Stomach (tissue), 9 donors: Measurements from ENCODE around the gene VAV3. TPM values are rescaled to one million over a fixed set of nuclear protein-coding genes. Genes with fewer than 3 reads are reported as not detected.

Experiments used
- DNase-seq, 2 donors: peaks; one replicate each; pipeline versions ENCODE4 v3.0.0 to v3.0.0-alpha.2; 2013 to 2019
- H3K27ac ChIP-seq, 5 donors: fragments of 200-600 bp in 4 of 5; sonication (generic) in 4 of 5; one replicate each; pipeline ENCODE4 v1.5.1; 2013 to 2019; ENCODE audit warnings: mild to moderate bottlenecking in 1 of 5, moderate library complexity in 1 of 5
- H3K27me3 ChIP-seq, 3 donors: fragments of 200-600 bp; sonication (generic); one replicate each; pipeline ENCODE4 v1.5.1; 2017 to 2019; ENCODE audit warnings: mixed run types in 1 of 3
- H3K36me3 ChIP-seq, 4 donors: fragments of 200-600 bp; sonication (generic); 1 replicate in 3 of 4; 2 replicates in 1 of 4; pipeline ENCODE4 v1.5.1; 2016 to 2019
- H3K4me1 ChIP-seq, 4 donors: fragments of 200-600 bp; sonication (generic); one replicate each; pipeline ENCODE4 v1.5.1; 2016 to 2019
- H3K4me3 ChIP-seq, 4 donors: fragments of 200-600 bp; sonication (generic) in 3 of 4; one replicate each; pipeline ENCODE4 v1.5.1; 2016 to 2019; ENCODE audit warnings: mild to moderate bottlenecking in 1 of 4
- H3K9me3 ChIP-seq, 4 donors: fragments of 200-600 bp; sonication (generic); one replicate each; pipeline ENCODE4 v1.5.1; 2016 to 2019
- CTCF ChIP-seq, 7 experiments: fragments of 450-650 bp in 4 of 7; fragments of 200-600 bp in 3 of 7; sonication (generic) in 3 of 7; IDR thresholded peaks; one replicate each; pipeline ENCODE4 v1.5.1; 2016 to 2019; ENCODE audit warnings: antibody characterized with exemption in 7 of 7, control low read depth in 2 of 7, mild to moderate bottlenecking in 1 of 7
- EP300 ChIP-seq: sonication (generic); formaldehyde crosslinking; IDR thresholded peaks from one replicate; pipeline ENCODE4 v1.6.1; 2017; ENCODE audit warnings: antibody characterized with exemption
- POLR2A ChIP-seq, 4 donors: fragments of 450-650 bp; IDR thresholded peaks; one replicate each; pipeline ENCODE4 v1.6.1; 2016; ENCODE audit warnings: antibody characterized with exemption in 4 of 4, control low read depth in 2 of 4, mild to moderate bottlenecking in 1 of 4, moderate library complexity in 1 of 4
- POLR2AphosphoS5 ChIP-seq, 3 donors: sonication (generic); formaldehyde crosslinking; IDR thresholded peaks; one replicate each; pipeline ENCODE4 v1.6.1; 2016; ENCODE audit warnings: antibody characterized with exemption in 3 of 3
- WGBS, 5 donors: extraction: QIAGEN DNeasy Blood & Tissue Kit in 3 of 5; methylation state at CpG; one replicate each; pipeline versions ENCODE4 v1.1.5 to v1.1.7; 2013 to 2018; 5-methylcytosine and 5-hydroxymethylcytosine counted together
- intact Hi-C: fragments of 100-400 bp; cut with DNase I; formaldehyde crosslinking; loops from one replicate; pipeline ENCODE4 v1.15.1; 2023; ENCODE audit warnings: low total_unique reads
- polyA plus RNA-seq, 3 donors: library from polyadenylated mRNA; stranded (reverse); fragments of 200-250 nt; gene quantifications; one replicate each; pipeline ENCODE4 v1.2.3, GENCODE V29; 2013
- total RNA-seq, 5 donors: library from RNA; depleted of rRNA; stranded (reverse); fragments of >200 nt; gene quantifications; one replicate each; pipeline versions ENCODE4 v1.1.0 to v1.2.3, GENCODE V29; 2014 to 2016
- donor health status: healthy with polysubstance abuse.
- donor health status: Bipolar disorder and iron deficiency.
- donor health status: healthy.

The VAV3 gene
- total and polyA plus RNA-seq, 8 donors: 5.7 to 29.3 (median 6.9) TPM

GRCh38 chr1:107689159-107689558 lies 275.8 kb downstream of the VAV3 start:
- Histone ChIP-seq H3K9me3 (no peaks in the 10 kb centered on the region), H3K27me3 (no peaks in the 10 kb centered on the region), H3K36me3 (no peaks in the 10 kb centered on the region), H3K27ac (no peak overlapping the region), H3K4me3 (no peak overlapping the region), H3K4me1 (peaks cover 0 to 15% (median 5%) of the 10 kb centered on the region in 4 donors)
- DNase-seq: peak in 1 of 2 donors; percentile 43
- WGBS, 5 donors: 13 to 55% (median 39%) methylated on average over 1 of the region's 1 CpG
- intact Hi-C loops: no loop called here
- TF ChIP-seq EP300: no peak
- no peak for TF ChIP-seq POLR2AphosphoS5 (IDR thresholded peaks at IDR 0.05)
- TF ChIP-seq CTCF (IDR thresholded peaks at IDR 0.05): no peak
- no peak for TF ChIP-seq POLR2A (IDR thresholded peaks at IDR 0.05)

- TF ChIP-seq POLR2A (IDR thresholded peaks at IDR 0.05) (no peak), POLR2AphosphoS5 (IDR thresholded peaks at IDR 0.05) (no peak), EP300 (no peak), CTCF (IDR thresholded peaks at IDR 0.05) (no peak)
- no peak for DNase-seq
- H3K9me3 ChIP-seq: no peaks in the 10 kb centered on the region
- H3K4me3 ChIP-seq: no peak overlapping the region
- H3K27me3 ChIP-seq: no peaks in the 10 kb centered on the region
- H3K36me3 ChIP-seq: no peaks in the 10 kb centered on the region
- H3K4me1 ChIP-seq: peaks cover 0 to 16% (median 6%) of the 10 kb centered on the region in 4 donors
- WGBS, 5 donors: 65 to 86% (median 85%) methylated on average over 9 of the region's 9 CpGs
- intact Hi-C loops: no loop called here
- no peak overlapping the region for H3K27ac ChIP-seq
Observed at GRCh38 chr1:107687849-107688753, 276.9 kb downstream of the VAV3 start.

GRCh38 chr1:107683683-107684082 lies 281.3 kb downstream of the VAV3 start:
- 54 to 75% (median 60%) methylated on average over 2 of the region's 2 CpGs for WGBS, 5 donors
- Histone ChIP-seq H3K4me3 (no peak overlapping the region), H3K4me1 (peaks cover 0 to 23% (median 8%) of the 10 kb centered on the region in 4 donors), H3K27ac (no peak overlapping the region), H3K9me3 (no peaks in the 10 kb centered on the region), H3K27me3 (no peaks in the 10 kb centered on the region), H3K36me3 (no peaks in the 10 kb centered on the region)
- TF ChIP-seq POLR2AphosphoS5 (IDR thresholded peaks at IDR 0.05) (no peak), CTCF (IDR thresholded peaks at IDR 0.05) (no peak), EP300 (no peak), POLR2A (IDR thresholded peaks at IDR 0.05) (no peak)
- no peak for DNase-seq
- intact Hi-C loops: no loop called here

- intact Hi-C loops: no loop called here
- 56 to 68% (median 65%) methylated on average over 3 of the region's 3 CpGs for WGBS, 5 donors
- no peaks in the 10 kb centered on the region for H3K36me3 ChIP-seq
- H3K9me3 ChIP-seq: no peaks in the 10 kb centered on the region
- no peak overlapping the region for H3K27ac ChIP-seq
- peak in 1 of 2 donors; percentile 26 for DNase-seq
- no peaks in the 10 kb centered on the region for H3K27me3 ChIP-seq
- TF ChIP-seq POLR2AphosphoS5 (IDR thresholded peaks at IDR 0.05): no peak
- TF ChIP-seq EP300: no peak
- TF ChIP-seq POLR2A (IDR thresholded peaks at IDR 0.05): no peak
- TF ChIP-seq CTCF (IDR thresholded peaks at IDR 0.05): no peak
- peaks cover 0 to 23% (median 6%) of the 10 kb centered on the region in 4 donors for H3K4me1 ChIP-seq
- no peak overlapping the region for H3K4me3 ChIP-seq
Observed at GRCh38 chr1:107683191-107683657, 281.8 kb downstream of the VAV3 start.
